ENCODE data around the gene FPGS. TPM values are rescaled to one million over a fixed set of nuclear protein-coding genes. Genes with fewer than 3 reads are reported as not detected.

Gene FPGS, protein sequence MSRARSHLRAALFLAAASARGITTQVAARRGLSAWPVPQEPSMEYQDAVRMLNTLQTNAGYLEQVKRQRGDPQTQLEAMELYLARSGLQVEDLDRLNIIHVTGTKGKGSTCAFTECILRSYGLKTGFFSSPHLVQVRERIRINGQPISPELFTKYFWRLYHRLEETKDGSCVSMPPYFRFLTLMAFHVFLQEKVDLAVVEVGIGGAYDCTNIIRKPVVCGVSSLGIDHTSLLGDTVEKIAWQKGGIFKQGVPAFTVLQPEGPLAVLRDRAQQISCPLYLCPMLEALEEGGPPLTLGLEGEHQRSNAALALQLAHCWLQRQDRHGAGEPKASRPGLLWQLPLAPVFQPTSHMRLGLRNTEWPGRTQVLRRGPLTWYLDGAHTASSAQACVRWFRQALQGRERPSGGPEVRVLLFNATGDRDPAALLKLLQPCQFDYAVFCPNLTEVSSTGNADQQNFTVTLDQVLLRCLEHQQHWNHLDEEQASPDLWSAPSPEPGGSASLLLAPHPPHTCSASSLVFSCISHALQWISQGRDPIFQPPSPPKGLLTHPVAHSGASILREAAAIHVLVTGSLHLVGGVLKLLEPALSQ
- 100 to 1,000 TPM in 1 of 2 donors, 10 to 100 TPM in 1; 99.3 to 105 TPM for total RNA-seq
- polyA plus RNA-seq (ENCODE audit: insufficient read depth, low read depth, low replicate concordance), result 37.9 TPM
- long read RNA-seq, donor 1, transcript FPGS-203 (15 exons, 2,279 nt), result major isoform, 11 of 14 reads
- long read RNA-seq, donor 1, partial matches to known transcripts, result 0 of 14 reads
- long read RNA-seq, donor 1, other reads (novel, unspliced or antisense), result 0 of 14 reads
- long read RNA-seq, donor 2, transcript FPGS-203 (15 exons, 2,279 nt), result major isoform, 10 of 17 reads
- long read RNA-seq, donor 2, partial matches to known transcripts, result 5 of 17 reads
- long read RNA-seq, donor 2, other reads (novel, unspliced or antisense), result 0 of 17 reads

DNA sequence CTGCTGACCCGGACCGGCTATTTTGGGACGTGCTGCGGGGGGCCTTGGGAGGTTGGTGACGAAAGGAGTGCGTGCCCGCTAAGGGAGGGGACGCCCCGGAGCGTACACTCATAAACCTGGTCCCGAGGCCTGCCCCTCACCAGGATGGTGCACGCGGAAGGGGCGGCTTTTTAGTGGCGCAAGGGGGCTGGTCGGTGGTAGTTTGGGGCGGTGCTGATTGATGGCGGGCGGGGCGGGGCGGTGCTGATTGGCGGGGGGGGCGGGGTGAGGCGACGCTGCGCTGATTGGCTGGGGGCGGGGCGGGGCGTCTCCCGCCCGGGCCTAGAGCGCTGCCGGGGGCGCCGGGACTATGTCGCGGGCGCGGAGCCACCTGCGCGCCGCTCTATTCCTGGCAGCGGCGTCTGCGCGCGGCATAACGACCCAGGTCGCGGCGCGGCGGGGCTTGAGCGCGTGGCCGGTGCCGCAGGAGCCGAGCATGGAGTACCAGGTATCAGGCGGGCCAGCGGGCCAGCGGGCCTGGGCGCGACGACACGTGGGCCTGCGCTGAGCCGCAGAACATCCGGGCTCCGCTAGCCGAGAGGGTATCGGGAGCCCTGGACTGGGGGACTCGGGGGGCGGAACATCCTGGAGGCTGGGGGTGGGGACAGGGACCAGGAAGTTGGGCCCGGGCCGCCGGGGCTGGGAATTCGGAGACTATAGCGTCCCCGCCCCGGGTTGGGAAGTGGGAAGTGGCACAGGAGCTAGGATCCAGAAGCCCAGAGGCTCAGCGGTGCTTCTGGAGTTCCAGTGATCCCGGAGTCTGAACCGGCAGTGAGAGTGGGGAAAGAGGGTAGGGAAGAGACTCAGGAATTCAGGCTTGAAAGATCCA lies at the start of gene FPGS:
Gene FPGS (plus strand): TSS at position 307 of the 868 bp plus-strand sequence. CDS start 43 bp downstream, at position 350.
- no peaks in the 10 kb centered on the region for H3K36me3 ChIP-seq (ENCODE audit: low read depth, missing control alignments)
- no peaks in the 10 kb centered on the region for H3K27me3 ChIP-seq
- H3K4me1 ChIP-seq, result peaks cover 13% of the 10 kb centered on the region
- peak; percentile 39 for TF ChIP-seq POLR2A (IDR thresholded peaks at IDR 0.05)
- TF ChIP-seq, protein P1, sequence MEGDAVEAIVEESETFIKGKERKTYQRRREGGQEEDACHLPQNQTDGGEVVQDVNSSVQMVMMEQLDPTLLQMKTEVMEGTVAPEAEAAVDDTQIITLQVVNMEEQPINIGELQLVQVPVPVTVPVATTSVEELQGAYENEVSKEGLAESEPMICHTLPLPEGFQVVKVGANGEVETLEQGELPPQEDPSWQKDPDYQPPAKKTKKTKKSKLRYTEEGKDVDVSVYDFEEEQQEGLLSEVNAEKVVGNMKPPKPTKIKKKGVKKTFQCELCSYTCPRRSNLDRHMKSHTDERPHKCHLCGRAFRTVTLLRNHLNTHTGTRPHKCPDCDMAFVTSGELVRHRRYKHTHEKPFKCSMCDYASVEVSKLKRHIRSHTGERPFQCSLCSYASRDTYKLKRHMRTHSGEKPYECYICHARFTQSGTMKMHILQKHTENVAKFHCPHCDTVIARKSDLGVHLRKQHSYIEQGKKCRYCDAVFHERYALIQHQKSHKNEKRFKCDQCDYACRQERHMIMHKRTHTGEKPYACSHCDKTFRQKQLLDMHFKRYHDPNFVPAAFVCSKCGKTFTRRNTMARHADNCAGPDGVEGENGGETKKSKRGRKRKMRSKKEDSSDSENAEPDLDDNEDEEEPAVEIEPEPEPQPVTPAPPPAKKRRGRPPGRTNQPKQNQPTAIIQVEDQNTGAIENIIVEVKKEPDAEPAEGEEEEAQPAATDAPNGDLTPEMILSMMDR (IDR thresholded peaks at IDR 0.05), result no peak
- H3K27ac ChIP-seq, result peak within 1 kb of the TSS; percentile 65 to 90
- H3K4me3 ChIP-seq, result peak within 1 kb of the TSS; percentile 74 to 78
- 0 to 1% methylated on average over 12 to 71 of the region's 83 CpGs for WGBS, 2 donors
- H3K9me3 ChIP-seq, result no peaks in the 10 kb centered on the region
- intact Hi-C loops (cut with DNase I; ENCODE audit: low total_unique reads), result no loop called here
- peak; percentile 90 for DNase-seq

DNA sequence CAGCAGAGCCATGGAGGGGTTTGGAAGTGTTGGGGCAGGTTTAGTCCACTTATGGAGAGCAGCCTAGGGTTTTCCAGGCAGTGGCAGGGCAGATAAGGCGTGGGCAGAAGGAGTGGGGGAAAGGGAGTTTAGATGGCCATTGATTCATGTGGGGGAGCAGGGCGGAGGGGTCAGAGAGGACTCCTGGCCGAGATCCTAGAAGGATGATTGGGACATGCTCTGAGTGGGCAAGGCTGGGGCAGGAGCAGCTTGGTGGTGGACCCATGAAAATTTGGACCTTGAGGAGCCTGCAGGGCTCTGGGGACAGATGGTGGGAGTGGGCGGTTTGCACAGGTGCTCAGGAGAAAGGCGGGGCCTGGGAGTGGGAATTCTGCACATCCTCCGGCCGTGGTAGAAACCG lies 49.5 kb upstream of the FPGS start:
- Histone ChIP-seq H3K27ac (no peak overlapping the region), H3K9me3 (no peaks in the 10 kb centered on the region), H3K27me3 (no peaks in the 10 kb centered on the region), H3K4me3 (no peak overlapping the region), H3K4me1 (no peaks in the 10 kb centered on the region), H3K36me3 (ENCODE audit: low read depth, missing control alignments) (no peaks in the 10 kb centered on the region)
- 68 to 71% methylated on average over 8 of the region's 8 CpGs for WGBS, 2 donors
- intact Hi-C loops (cut with DNase I; ENCODE audit: low total_unique reads), result no loop called here
- no peak for TF ChIP-seq POLR2A (IDR thresholded peaks at IDR 0.05)
- TF ChIP-seq, protein P1 (IDR thresholded peaks at IDR 0.05), result no peak
- no peak for DNase-seq

DNA sequence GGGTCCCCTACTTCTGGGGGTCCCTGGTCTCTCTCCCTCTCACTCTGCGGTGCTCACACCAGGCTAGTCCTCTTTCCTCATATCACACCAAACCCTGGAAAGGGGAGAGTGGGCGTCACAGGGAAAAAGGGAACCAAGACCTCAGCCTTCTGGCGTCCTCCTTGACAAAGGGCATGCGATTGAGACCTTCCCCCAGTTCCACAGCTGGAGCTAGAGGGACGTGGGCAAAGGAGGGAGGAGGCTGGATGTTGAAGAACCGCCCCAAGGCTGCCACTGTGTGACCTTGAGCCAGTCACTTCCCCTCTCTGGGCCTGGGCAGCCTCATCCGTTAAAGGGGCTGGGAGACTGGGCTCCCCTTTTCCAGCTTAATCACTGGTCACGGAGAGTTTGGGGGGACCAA lies 49.1 kb upstream of the FPGS start:
- intact Hi-C loops (cut with DNase I; ENCODE audit: low total_unique reads), result no loop called here
- H3K9me3 ChIP-seq, result no peaks in the 10 kb centered on the region
- 44 to 69% methylated on average over 8 of the region's 8 CpGs for WGBS, 2 donors
- no peak for TF ChIP-seq POLR2A (IDR thresholded peaks at IDR 0.05)
- TF ChIP-seq, protein P1 (IDR thresholded peaks at IDR 0.05), result no peak
- DNase-seq, result no peak
- H3K36me3 ChIP-seq (ENCODE audit: low read depth, missing control alignments), result no peaks in the 10 kb centered on the region
- H3K4me1 ChIP-seq, result no peaks in the 10 kb centered on the region
- H3K27ac ChIP-seq, result no peak overlapping the region
- H3K27me3 ChIP-seq, result no peaks in the 10 kb centered on the region
- no peak overlapping the region for H3K4me3 ChIP-seq

Measured in testis (tissue), 5 donors.